Parathyroid adenoma (tissue), 2 donors: ENCODE data around the gene GBX2.

Source experiments
- H2AFZ ChIP-seq: fragments of 300-600 bp; sonication (generic); one replicate; pipeline ENCODE4 v1.7.0; 2017; ENCODE audit warnings: antibody characterized with exemption, mild to moderate bottlenecking
- H3K27ac ChIP-seq: fragments of 300-600 bp; sonication (generic); one replicate; pipeline ENCODE4 v1.7.0; 2017
- H3K27me3 ChIP-seq: fragments of 300-600 bp; sonication (generic); one replicate; pipeline ENCODE4 v1.7.0; 2017; ENCODE audit warnings: low read length; ENCODE audit not compliant: control insufficient read depth, insufficient read depth
- H3K36me3 ChIP-seq: fragments of 300-600 bp; sonication (generic); one replicate; pipeline ENCODE4 v1.7.0; 2017; ENCODE audit warnings: low read length; ENCODE audit not compliant: control insufficient read depth, insufficient read depth
- H3K4me1 ChIP-seq: fragments of 300-600 bp; sonication (generic); one replicate; pipeline ENCODE4 v1.7.0; 2017; ENCODE audit warnings: control low read depth
- H3K4me2 ChIP-seq: fragments of 300-600 bp; sonication (generic); one replicate; pipeline ENCODE4 v1.7.0; 2017; ENCODE audit warnings: low read length
- H3K4me3 ChIP-seq: fragments of 300-600 bp; sonication (generic); one replicate; pipeline ENCODE4 v1.7.0; 2017; ENCODE audit warnings: low read depth, low read length
- H3K79me2 ChIP-seq: fragments of 300-600 bp; sonication (generic); one replicate; pipeline ENCODE4 v1.7.0; 2017; ENCODE audit warnings: control low read depth
- H3K9ac ChIP-seq: fragments of 300-600 bp; sonication (generic); one replicate; pipeline ENCODE4 v1.7.0; 2017; ENCODE audit warnings: mild to moderate bottlenecking
- H3K9me3 ChIP-seq: fragments of 300-600 bp; sonication (generic); one replicate; pipeline ENCODE4 v1.7.0; 2017; ENCODE audit warnings: low read length; ENCODE audit not compliant: control insufficient read depth
- TF ChIP-seq, protein P1 (sequence below): fragments of 300-600 bp; sonication (generic); IDR thresholded peaks from one replicate; pipeline ENCODE4 v1.7.0; 2017; ENCODE audit warnings: antibody characterized with exemption, mild to moderate bottlenecking
- donor health status: primary hyperparathyroidism.

GBX2 gene

DNA sequence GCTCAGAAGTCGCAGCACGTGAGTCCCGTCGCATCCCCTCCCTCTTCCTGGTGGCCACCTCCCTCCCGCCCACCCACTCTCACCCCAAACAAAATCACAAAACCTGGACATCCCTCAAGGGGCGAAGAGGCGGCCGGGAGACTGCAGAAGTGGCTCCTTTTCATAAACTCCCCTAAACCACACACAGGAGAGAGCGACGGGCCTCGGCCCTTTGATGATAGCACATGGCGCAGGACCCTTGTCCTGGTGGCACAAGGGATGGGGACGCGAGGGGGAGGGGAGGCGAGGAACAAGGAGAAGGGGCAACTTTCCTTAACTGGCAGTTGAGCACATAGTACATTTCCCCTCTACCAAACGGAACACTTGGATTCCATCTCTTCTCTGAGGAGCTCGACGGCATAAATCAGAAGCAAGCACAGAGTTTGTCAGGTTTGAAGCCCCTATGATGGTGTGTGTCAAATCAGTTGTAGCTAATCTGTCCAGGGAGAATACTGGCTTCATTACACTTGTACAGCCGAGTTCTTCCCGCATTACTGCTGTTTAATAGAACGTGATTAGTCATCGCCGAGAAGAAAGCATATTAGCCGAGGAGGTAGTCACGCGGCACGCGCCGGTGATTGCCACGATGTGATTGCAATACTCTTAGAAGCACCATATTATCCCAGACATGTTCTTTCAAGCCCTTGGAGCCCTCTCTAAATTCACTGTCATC, 43.8 kb downstream of the GBX2 start:
- no peaks in the 10 kb centered on the region for H3K9me3 ChIP-seq
- no peaks in the 10 kb centered on the region for H3K4me1 ChIP-seq
- no peaks in the 10 kb centered on the region for H3K36me3 ChIP-seq
- H3K9ac ChIP-seq, result no peak overlapping the region
- TF ChIP-seq, protein P1, sequence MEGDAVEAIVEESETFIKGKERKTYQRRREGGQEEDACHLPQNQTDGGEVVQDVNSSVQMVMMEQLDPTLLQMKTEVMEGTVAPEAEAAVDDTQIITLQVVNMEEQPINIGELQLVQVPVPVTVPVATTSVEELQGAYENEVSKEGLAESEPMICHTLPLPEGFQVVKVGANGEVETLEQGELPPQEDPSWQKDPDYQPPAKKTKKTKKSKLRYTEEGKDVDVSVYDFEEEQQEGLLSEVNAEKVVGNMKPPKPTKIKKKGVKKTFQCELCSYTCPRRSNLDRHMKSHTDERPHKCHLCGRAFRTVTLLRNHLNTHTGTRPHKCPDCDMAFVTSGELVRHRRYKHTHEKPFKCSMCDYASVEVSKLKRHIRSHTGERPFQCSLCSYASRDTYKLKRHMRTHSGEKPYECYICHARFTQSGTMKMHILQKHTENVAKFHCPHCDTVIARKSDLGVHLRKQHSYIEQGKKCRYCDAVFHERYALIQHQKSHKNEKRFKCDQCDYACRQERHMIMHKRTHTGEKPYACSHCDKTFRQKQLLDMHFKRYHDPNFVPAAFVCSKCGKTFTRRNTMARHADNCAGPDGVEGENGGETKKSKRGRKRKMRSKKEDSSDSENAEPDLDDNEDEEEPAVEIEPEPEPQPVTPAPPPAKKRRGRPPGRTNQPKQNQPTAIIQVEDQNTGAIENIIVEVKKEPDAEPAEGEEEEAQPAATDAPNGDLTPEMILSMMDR, result no peak
- H2AFZ ChIP-seq, result no peak overlapping the region
- H3K4me3 ChIP-seq, result no peak overlapping the region
- no peak overlapping the region for H3K27ac ChIP-seq
- no peaks in the 10 kb centered on the region for H3K79me2 ChIP-seq
- no peaks in the 10 kb centered on the region for H3K27me3 ChIP-seq
- no peak overlapping the region for H3K4me2 ChIP-seq

DNA sequence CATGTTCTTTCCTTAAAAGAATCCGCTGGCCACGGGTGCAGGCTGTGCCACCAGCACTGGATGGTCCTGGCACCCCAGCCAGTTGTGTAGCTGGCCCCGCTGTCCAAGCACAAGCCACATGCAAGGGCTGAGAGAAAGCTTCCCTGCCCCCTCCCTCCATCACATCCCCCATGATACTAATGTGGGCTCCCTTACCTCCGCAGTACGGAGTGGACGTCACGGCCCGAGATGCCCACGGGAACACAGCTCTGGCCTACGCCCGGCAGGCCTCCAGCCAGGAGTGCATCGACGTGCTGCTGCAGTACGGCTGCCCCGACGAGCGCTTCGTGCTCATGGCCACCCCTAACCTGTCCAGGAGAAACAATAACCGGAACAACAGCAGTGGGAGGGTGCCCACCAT, 44.5 kb downstream of the GBX2 start:
- Histone ChIP-seq H2AFZ (no peak overlapping the region), H3K79me2 (no peaks in the 10 kb centered on the region), H3K4me2 (no peak overlapping the region), H3K9me3 (no peaks in the 10 kb centered on the region), H3K9ac (no peak overlapping the region), H3K36me3 (no peaks in the 10 kb centered on the region), H3K4me1 (no peaks in the 10 kb centered on the region), H3K27ac (no peak overlapping the region), H3K27me3 (no peaks in the 10 kb centered on the region), H3K4me3 (no peak overlapping the region)
- TF ChIP-seq, protein P1, result no peak

DNA sequence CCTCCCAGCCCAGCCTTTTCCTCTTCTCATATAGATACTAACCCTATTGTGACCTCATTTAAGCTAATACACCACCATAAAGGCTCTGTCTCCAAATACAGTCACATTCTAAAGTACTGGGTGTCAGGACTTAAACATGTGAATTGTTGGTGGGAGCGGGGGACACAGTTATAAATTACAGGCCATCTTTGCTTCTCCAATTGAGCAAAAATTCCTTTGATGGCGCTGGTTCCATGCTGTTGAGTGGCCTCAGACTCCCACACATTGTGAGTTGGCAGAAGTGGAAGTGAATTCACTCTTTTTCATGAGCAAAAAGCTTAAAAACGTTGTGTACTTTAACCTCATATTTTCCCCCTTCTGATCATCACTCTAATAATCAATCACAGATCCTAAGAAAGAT, 46.0 kb downstream of the GBX2 start:
- Histone ChIP-seq H3K27ac (no peak overlapping the region), H3K4me3 (no peak overlapping the region), H3K4me1 (no peaks in the 10 kb centered on the region), H3K9me3 (no peaks in the 10 kb centered on the region), H3K79me2 (no peaks in the 10 kb centered on the region), H2AFZ (no peak overlapping the region), H3K36me3 (no peaks in the 10 kb centered on the region), H3K27me3 (no peaks in the 10 kb centered on the region), H3K4me2 (no peak overlapping the region), H3K9ac (no peak overlapping the region)
- TF ChIP-seq, protein P1, result no peak

DNA sequence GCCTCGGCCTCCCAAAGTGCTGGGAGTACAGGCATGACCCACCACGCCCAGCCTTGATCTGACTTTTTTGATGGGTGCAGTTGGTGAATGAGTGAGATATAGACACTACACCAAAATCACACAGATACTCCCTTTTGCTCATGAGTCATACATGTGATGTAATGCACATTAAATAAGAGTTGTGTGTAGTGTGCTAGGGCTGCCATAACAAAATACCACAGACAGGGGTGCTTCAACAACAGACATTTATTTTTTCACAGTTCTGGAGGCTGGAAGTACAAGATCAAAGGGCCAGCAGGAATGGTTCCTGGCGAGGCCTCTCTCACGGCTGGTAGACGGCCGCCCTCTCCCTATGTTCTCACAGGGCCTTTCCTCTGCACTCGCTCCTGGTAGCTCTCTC, 46.6 kb downstream of the GBX2 start:
- H3K9me3 ChIP-seq, result no peaks in the 10 kb centered on the region
- H3K4me1 ChIP-seq, result no peaks in the 10 kb centered on the region
- H3K4me3 ChIP-seq, result no peak overlapping the region
- H3K9ac ChIP-seq, result no peak overlapping the region
- no peaks in the 10 kb centered on the region for H3K79me2 ChIP-seq
- TF ChIP-seq, protein P1, result no peak
- H3K36me3 ChIP-seq, result no peaks in the 10 kb centered on the region
- H3K4me2 ChIP-seq, result no peak overlapping the region
- no peak overlapping the region for H3K27ac ChIP-seq
- H2AFZ ChIP-seq, result no peak overlapping the region
- H3K27me3 ChIP-seq, result no peaks in the 10 kb centered on the region

DNA sequence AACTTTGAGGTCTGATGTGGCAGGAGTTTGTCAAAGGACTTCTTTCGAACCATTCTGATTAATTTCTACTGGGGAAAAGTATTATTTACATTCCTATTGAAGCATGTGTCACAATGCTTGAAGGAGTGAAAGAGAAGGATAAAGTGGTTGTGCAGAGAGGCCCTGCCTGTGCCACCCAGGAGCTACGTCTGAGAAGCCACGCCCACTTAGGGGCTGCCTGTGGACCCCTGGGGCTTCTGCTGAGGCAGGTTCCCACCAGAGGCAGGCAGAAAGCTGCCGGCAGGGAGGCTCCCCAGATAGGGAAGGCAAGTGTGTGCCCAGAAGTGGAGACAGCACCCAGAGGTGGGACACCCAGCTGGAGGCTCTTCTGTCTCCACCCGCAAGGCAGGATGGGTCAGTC, 47.4 kb downstream of the GBX2 start:
- Histone ChIP-seq H2AFZ (no peak overlapping the region), H3K27me3 (no peaks in the 10 kb centered on the region), H3K9ac (no peak overlapping the region), H3K4me1 (no peaks in the 10 kb centered on the region), H3K27ac (no peak overlapping the region), H3K4me2 (no peak overlapping the region), H3K9me3 (no peaks in the 10 kb centered on the region), H3K36me3 (no peaks in the 10 kb centered on the region), H3K79me2 (no peaks in the 10 kb centered on the region), H3K4me3 (no peak overlapping the region)
- TF ChIP-seq, protein P1, result no peak
